Parathyroid adenoma (tissue), 2 donors: ENCODE data around the gene HPN.

Experiments
- H2AFZ ChIP-seq: fragments of 300-600 bp; sonication (generic); one replicate; pipeline ENCODE4 v1.7.0; 2017; ENCODE audit warnings: antibody characterized with exemption, mild to moderate bottlenecking
- H3K27ac ChIP-seq: fragments of 300-600 bp; sonication (generic); one replicate; pipeline ENCODE4 v1.7.0; 2017
- H3K27me3 ChIP-seq: fragments of 300-600 bp; sonication (generic); one replicate; pipeline ENCODE4 v1.7.0; 2017; ENCODE audit warnings: low read length; ENCODE audit not compliant: control insufficient read depth, insufficient read depth
- H3K36me3 ChIP-seq: fragments of 300-600 bp; sonication (generic); one replicate; pipeline ENCODE4 v1.7.0; 2017; ENCODE audit warnings: low read length; ENCODE audit not compliant: control insufficient read depth, insufficient read depth
- H3K4me1 ChIP-seq: fragments of 300-600 bp; sonication (generic); one replicate; pipeline ENCODE4 v1.7.0; 2017; ENCODE audit warnings: control low read depth
- H3K4me2 ChIP-seq: fragments of 300-600 bp; sonication (generic); one replicate; pipeline ENCODE4 v1.7.0; 2017; ENCODE audit warnings: low read length
- H3K4me3 ChIP-seq: fragments of 300-600 bp; sonication (generic); one replicate; pipeline ENCODE4 v1.7.0; 2017; ENCODE audit warnings: low read depth, low read length
- H3K79me2 ChIP-seq: fragments of 300-600 bp; sonication (generic); one replicate; pipeline ENCODE4 v1.7.0; 2017; ENCODE audit warnings: control low read depth
- H3K9ac ChIP-seq: fragments of 300-600 bp; sonication (generic); one replicate; pipeline ENCODE4 v1.7.0; 2017; ENCODE audit warnings: mild to moderate bottlenecking
- H3K9me3 ChIP-seq: fragments of 300-600 bp; sonication (generic); one replicate; pipeline ENCODE4 v1.7.0; 2017; ENCODE audit warnings: low read length; ENCODE audit not compliant: control insufficient read depth
- TF ChIP-seq, protein P1 (sequence below): fragments of 300-600 bp; sonication (generic); IDR thresholded peaks from one replicate; pipeline ENCODE4 v1.7.0; 2017; ENCODE audit warnings: antibody characterized with exemption, mild to moderate bottlenecking
- donor health status: primary hyperparathyroidism.

The HPN gene

DNA sequence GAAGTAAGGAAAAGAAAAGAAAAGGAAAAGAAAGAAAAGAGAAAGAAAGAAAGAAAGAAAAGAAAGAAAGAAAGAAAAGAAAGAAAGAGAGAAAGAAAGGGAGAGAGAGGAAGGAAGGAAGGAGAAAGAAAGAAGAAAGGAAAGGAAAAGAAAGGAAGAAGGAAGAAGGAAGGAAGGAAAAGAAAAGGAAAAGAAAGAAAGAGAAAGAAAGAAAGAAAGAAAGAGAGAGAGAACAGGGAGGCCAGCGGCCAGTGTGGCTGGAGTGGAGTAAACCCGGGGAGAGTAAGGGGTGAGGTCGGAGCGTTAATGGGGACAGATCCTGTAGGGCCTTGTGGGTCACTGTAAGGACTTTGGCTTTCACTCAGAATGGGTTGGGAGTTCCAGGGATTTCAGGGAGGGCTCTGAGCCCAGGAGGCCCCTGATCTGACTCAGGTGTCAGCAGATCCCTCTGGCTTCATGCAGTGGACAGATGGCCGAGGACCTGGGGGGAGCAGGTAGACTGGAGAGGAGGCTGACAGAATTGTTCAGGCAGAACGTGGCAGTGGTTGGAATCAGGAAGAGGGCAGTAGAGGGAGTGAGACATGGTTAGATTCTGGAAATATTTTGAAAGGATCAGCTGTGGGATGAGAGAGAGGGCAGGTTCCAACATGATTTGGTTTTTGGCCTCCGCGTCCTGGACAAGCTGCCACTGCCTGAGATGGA, 54.3 kb downstream of the HPN start:
- no peak overlapping the region for H3K4me2 ChIP-seq
- no peak overlapping the region for H3K4me3 ChIP-seq
- H3K27me3 ChIP-seq = no peaks in the 10 kb centered on the region
- H3K9me3 ChIP-seq = no peaks in the 10 kb centered on the region
- no peak overlapping the region for H3K9ac ChIP-seq
- no peak overlapping the region for H3K27ac ChIP-seq
- TF ChIP-seq, protein P1, sequence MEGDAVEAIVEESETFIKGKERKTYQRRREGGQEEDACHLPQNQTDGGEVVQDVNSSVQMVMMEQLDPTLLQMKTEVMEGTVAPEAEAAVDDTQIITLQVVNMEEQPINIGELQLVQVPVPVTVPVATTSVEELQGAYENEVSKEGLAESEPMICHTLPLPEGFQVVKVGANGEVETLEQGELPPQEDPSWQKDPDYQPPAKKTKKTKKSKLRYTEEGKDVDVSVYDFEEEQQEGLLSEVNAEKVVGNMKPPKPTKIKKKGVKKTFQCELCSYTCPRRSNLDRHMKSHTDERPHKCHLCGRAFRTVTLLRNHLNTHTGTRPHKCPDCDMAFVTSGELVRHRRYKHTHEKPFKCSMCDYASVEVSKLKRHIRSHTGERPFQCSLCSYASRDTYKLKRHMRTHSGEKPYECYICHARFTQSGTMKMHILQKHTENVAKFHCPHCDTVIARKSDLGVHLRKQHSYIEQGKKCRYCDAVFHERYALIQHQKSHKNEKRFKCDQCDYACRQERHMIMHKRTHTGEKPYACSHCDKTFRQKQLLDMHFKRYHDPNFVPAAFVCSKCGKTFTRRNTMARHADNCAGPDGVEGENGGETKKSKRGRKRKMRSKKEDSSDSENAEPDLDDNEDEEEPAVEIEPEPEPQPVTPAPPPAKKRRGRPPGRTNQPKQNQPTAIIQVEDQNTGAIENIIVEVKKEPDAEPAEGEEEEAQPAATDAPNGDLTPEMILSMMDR = no peak
- no peaks in the 10 kb centered on the region for H3K4me1 ChIP-seq
- H2AFZ ChIP-seq = no peak overlapping the region
- H3K79me2 ChIP-seq = no peaks in the 10 kb centered on the region
- no peaks in the 10 kb centered on the region for H3K36me3 ChIP-seq

DNA sequence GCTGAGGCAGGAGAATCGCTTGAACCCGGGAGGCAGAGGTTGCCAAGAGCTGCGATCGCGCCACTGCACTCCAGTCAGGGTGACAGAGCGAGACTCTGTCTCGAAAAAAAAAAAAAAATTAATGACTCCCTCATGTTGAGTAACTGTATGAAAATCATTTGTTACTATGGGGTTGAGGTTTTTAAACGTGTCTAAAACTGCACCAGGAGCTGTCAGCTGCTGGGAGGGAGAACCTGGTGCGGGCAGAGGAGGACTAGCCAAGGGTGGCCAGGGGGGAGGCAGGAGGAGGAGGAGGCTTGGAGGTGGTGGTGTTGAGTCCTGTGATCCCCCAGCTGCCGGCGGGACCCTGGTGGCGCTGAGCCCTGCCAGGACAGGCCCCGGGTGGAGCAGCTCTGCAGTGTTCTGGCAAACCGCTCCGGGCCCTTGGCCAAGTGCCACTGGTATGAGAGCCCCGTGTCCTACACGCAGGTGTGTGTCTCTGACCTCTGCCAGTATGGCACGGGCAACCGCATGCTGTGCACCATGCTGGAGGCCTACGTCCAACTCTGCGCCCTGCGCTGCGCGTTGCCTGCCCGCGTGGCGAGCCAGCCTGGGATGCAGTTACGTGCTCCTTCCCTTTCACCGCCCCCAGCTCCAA, 57.0 kb downstream of the HPN start:
- Histone ChIP-seq H3K4me3 (no peak overlapping the region), H3K9ac (no peak overlapping the region), H3K27me3 (no peaks in the 10 kb centered on the region), H3K27ac (no peak overlapping the region), H3K79me2 (no peaks in the 10 kb centered on the region), H3K9me3 (no peaks in the 10 kb centered on the region), H3K36me3 (no peaks in the 10 kb centered on the region), H2AFZ (no peak overlapping the region), H3K4me2 (no peak overlapping the region), H3K4me1 (no peaks in the 10 kb centered on the region)
- TF ChIP-seq, protein P1 = no peak

DNA sequence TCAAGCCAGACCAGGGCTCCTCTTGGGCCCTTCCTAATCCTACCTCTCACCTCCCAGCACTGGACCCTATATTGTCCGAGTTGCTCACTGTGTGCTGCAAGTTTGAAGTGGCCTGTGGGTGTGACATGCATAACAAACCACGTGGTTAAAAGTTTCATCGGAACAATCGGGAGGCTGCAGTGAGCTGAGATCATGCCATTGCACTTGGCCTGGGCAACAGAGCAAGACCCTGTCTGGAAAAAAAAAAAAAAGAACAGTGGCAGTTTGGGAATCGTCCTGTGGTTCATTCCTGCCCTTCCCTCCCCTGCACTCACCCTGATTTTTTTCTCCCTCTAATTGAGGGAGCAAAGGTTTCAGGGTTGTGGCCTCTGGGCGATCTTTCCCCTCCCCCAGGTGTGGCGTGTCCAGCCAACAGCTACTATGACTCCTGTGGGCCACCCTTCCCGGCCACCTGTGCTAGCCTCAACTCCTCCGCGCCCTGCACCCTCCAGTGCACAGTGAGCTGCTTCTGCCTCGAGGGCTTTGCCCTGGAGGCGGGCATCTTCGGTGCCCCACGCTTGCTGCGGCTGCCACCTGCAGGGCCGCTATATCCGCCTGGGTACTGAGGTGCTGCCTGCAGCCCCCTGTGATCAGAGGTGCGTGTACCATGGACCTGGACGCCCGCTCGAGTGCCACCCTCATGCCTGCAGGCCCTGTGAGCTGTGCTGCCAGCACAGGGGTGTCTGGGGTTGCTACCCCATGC, 57.8 kb downstream of the HPN start:
- H2AFZ ChIP-seq = no peak overlapping the region
- no peak overlapping the region for H3K27ac ChIP-seq
- H3K36me3 ChIP-seq = no peaks in the 10 kb centered on the region
- no peaks in the 10 kb centered on the region for H3K9me3 ChIP-seq
- H3K4me2 ChIP-seq = no peak overlapping the region
- no peaks in the 10 kb centered on the region for H3K4me1 ChIP-seq
- H3K79me2 ChIP-seq = no peaks in the 10 kb centered on the region
- H3K27me3 ChIP-seq = no peaks in the 10 kb centered on the region
- no peak overlapping the region for H3K9ac ChIP-seq
- TF ChIP-seq, protein P1 = no peak
- H3K4me3 ChIP-seq = no peak overlapping the region

DNA sequence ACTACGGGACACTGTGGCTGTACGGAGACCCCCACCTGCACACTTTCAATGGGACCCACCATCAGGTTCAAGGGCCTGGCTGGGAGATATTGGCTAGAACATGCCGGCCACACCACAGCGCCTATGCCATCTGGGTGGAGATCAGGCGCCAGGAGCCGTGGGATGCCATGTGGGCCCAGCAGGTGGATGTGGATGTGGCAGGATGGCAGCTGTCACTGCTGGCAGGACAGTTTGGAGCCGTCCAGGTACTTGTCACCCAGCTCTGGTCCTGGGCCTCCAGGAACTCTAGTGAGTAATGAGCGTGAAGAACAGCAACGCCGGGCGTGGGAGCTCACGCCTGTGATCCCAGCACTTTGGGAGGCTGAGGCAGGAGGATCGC, 58.4 kb downstream of the HPN start:
- no peak overlapping the region for H3K4me2 ChIP-seq
- no peak overlapping the region for H2AFZ ChIP-seq
- no peaks in the 10 kb centered on the region for H3K9me3 ChIP-seq
- no peaks in the 10 kb centered on the region for H3K27me3 ChIP-seq
- H3K36me3 ChIP-seq = no peaks in the 10 kb centered on the region
- H3K4me3 ChIP-seq = no peak overlapping the region
- no peaks in the 10 kb centered on the region for H3K79me2 ChIP-seq
- no peaks in the 10 kb centered on the region for H3K4me1 ChIP-seq
- H3K9ac ChIP-seq = no peak overlapping the region
- H3K27ac ChIP-seq = no peak overlapping the region
- TF ChIP-seq, protein P1 = no peak
